Suprapubic skin (tissue), 3 donors: ENCODE results near the gene RGMA.

Experiments
- EP300 ChIP-seq: sonication (generic); formaldehyde crosslinking; IDR thresholded peaks from one replicate; pipeline ENCODE4 v1.6.1; 2017; ENCODE audit warnings: antibody characterized with exemption
- POLR2A ChIP-seq, 2 donors: fragments of 450-650 bp; IDR thresholded peaks; one replicate each; pipeline ENCODE4 v1.6.1; 2017; ENCODE audit warnings: antibody characterized with exemption in 2 of 2, mild to moderate bottlenecking in 2 of 2, moderate library complexity in 2 of 2
- TF ChIP-seq, protein P1 (sequence below), 2 donors: fragments of 200-600 bp in 1 of 2; fragments of 450-650 bp in 1 of 2; sonication (generic) in 1 of 2; IDR thresholded peaks; one replicate each; pipeline ENCODE4 v1.5.1; 2016 to 2019; ENCODE audit warnings: antibody characterized with exemption in 2 of 2, mild to moderate bottlenecking in 1 of 2, moderate library complexity in 1 of 2

DNA sequence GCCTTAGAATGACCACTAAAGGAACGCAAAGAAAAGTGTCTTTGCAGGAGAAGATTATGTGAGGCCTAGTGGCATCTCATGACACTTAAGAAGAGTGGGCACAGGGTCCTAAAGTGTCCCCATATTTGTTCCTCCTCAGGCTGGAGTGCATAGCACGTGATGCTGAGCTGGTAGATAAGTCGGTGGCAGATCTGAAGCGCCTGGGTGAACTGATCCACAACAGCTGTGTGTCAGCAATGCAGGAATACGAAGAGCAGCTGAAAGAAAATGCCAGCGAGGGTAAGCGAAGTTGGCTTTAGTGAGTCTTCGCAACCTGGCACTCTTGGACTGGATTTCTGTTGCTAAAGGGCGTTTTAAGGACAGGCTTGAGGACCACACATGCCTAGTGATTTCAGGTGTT, 96.3 kb downstream of the RGMA start:
- TF ChIP-seq POLR2A (IDR thresholded peaks at IDR 0.05) (no peak), EP300 (no peak)
- TF ChIP-seq, protein P1, sequence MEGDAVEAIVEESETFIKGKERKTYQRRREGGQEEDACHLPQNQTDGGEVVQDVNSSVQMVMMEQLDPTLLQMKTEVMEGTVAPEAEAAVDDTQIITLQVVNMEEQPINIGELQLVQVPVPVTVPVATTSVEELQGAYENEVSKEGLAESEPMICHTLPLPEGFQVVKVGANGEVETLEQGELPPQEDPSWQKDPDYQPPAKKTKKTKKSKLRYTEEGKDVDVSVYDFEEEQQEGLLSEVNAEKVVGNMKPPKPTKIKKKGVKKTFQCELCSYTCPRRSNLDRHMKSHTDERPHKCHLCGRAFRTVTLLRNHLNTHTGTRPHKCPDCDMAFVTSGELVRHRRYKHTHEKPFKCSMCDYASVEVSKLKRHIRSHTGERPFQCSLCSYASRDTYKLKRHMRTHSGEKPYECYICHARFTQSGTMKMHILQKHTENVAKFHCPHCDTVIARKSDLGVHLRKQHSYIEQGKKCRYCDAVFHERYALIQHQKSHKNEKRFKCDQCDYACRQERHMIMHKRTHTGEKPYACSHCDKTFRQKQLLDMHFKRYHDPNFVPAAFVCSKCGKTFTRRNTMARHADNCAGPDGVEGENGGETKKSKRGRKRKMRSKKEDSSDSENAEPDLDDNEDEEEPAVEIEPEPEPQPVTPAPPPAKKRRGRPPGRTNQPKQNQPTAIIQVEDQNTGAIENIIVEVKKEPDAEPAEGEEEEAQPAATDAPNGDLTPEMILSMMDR (IDR thresholded peaks at IDR 0.05), result no peak
